Cardiac septum (tissue), 1 donor: ENCODE results near the gene ARHGEF4. TPM values are rescaled to one million over a fixed set of nuclear protein-coding genes. Genes with fewer than 3 reads are reported as not detected.
A peak's percentile ranks its signal among the peaks of the same experiment; 100 is the strongest.

Source experiments
- DNase-seq: peaks from one replicate; pipeline ENCODE4 v3.0.0-alpha.2; 2020; ENCODE audit warnings: low spot score
- intact Hi-C: fragments of 100-400 bp; cut with DNase I; formaldehyde crosslinking; loops from one replicate; pipeline ENCODE4 v1.14.0; 2022
- total RNA-seq: library from RNA; stranded (reverse); fragmentation: NEBNext Ultra II Directional; extraction: Animal tissue kit (Norgen Biotek cat#: 25700); gene quantifications from one replicate; pipeline ENCODE4 v1.2.1, GENCODE V29; 2021
- donor health status: DM: no; HTN: no; CAD: no.

Gene ARHGEF4
- total RNA-seq, 1 donor from 2014 or later, result 3.9 TPM

DNA sequence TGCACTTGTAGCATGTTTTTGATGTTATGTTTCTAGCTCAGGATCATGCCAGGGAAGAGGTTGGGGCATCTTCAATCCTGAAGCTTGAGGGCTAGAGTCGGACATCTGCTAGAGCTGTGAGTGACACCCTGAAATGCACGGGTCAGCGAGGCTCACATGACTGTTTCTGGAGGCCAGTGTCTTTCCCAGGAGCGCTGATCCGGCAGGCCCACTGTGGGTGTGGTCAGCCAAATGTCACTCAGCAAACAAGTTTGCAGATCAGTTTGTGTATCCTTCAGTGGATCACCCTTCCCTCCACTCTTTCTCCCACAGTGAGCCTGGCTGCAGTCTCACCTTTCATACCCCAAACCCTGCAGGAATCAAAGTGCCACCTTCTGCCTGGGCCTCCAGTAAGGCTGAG, 23.0 kb upstream of the ARHGEF4 start:
- no peak for DNase-seq
- intact Hi-C loops, result no loop called here

DNA sequence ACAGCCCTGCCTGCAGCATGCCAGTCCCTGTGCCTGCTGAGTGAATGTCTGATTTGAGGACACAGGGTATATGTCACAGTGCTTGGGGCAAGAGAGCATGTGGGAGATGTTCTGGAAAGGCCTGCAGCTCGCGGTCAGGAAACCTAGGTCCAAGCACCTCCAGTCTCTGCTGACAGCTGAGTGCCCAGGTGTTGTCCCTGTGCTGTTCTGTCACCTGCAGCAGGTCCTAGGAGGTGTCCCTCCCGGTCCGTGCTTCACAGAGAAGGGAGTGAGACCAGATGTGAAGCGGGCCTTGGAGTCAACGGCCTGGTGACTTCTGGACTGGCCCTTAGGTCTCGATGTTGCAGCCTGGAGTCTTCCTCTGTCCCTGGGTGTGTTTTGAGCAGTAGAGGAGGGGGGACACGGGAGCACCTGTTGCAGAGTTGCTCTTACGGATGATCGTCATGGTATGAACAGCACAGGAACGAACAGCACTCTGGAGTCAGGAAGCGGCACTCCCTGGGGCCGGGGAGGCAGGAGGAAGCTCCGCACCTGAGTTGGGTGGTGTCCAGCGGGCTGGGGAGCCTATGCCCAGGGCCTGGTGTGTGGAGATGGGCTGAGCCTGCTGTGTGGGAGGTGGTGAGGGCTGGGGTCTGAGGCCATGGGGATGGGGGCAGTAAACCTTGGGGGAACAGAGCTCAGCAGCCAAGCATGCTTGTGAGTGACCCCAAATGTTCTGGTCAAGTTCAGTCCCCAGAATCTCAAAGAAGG, 21.6 kb upstream of the ARHGEF4 start:
- intact Hi-C loops, result no loop called here
- DNase-seq, result no peak

DNA sequence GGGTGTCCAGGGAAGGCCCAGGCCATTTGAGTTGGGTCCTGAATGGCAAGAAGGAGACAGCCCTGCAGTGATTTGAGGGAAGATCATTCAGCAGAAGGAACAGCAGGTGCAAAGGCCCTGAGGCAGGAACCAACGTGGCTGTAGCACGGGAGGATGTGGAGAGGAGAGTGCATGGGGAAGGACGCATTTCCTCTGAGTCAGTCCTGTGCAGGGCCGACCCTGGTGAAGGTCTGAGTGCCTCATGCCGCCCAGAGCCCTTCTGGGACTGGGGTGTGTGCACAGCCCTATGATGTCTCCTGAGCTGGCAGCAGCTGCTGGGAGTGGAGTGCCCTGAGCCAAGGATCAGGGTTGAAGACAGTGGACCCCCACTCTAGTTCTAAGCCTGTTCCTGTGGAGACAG, 17.9 kb upstream of the ARHGEF4 start:
- intact Hi-C loops, result no loop called here

DNA sequence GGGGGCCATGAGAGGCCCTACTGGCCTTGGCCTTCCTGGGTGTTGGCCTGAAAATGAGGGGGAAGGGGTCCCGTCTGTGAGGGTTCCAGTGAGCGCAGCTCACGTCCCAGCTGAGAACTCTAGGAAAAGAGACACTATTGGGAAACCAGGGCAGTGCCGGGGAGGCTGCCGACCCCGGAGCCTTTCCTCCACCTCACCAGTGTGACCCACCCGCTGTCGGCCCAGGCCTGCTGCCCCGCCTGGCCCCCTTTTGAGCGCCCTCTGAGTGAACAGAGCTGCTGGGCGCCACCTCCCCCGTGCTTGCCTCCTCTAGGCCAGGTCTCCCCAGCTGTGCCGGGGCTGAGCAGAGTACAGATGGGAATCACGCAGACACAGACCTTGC, 17.5 kb upstream of the ARHGEF4 start:
- intact Hi-C loops, result no loop called here
- no peak for DNase-seq

More for the DNA sequence above, 17.9 kb upstream of the ARHGEF4 start:
- DNase-seq, result peak; percentile 47

DNA sequence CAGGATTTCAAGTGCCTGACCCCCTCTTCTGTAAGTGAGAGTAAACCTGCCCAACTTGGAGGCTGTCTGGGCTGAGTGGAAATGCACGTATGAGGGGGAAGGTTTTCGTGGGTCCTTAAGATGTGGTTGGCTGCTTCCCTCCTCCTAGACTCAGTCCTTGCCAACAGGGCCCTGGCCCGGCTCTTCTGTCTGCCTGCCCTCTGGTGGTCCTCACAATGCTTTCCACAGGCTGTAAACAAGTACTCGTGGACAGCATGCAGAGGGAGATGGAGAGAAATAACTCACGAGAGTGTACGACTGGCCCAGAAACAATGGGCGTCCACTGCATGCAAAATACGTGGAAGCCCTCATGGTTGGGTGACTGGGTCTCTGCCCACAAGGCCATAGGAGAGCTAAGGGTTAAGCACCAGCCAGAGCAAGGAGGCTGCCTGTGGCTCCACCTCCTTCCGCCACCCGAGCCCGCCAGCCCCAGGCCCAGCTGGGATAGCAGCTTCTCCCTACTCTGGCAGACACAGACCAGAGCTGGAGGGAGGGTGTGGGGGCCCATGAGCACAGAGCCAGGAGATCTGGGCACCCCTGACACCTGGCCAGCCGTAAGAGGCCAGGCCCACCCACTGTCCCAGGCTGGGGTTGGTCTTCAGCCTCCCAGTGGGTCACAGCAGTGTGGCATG, 17.0 kb upstream of the ARHGEF4 start:
- no peak for DNase-seq
- intact Hi-C loops, result no loop called here

DNA sequence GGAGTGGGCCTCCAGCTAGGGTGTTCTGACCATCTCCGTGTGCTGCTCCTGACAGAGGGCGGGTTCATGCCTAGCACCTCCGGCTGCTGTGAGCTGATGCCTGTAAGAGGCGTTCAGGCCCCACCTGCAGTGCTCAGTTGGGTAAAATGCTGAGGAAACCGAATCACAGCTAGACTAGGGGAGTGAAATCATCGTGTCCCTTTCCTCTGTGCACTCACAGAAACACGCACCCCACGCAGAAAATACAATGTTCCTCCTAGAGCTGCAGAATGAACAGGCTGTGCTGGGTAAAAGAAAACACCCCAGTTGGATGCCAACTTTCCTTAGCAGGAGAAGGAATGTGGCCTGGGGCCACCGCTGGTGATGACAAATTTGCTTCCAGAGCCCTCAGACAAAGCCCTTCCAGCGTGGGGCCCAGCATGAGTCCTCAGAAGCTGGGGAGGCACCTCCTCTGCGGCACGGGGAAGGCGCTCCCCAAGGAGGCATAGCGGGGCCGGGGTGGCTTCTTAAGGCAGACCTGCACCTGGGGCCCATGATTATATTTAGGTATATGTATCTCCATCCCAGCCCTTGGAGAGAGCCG, 16.3 kb upstream of the ARHGEF4 start:
- DNase-seq, result no peak
- intact Hi-C loops, result no loop called here

DNA sequence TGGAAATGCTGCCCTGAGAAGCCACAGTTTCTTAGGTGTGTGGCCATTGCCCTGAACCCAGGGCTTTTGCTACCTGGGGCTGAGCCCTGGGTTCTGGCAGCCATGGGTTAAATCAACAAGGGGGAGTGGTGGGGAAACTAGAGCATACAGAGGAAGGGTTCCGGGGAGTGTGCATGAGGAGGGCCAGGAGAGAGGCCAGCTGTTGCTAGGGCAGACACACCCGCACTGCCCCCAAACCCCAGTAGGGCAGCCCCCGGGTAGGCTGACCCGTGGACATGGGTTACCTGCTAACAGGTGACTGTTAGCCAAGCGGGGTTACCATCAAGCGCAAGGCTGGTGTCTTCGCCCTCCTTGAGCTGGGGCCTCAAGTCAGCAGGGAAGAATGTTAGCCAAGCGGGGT, 14.8 kb upstream of the ARHGEF4 start:
- intact Hi-C loops, result no loop called here

DNA sequence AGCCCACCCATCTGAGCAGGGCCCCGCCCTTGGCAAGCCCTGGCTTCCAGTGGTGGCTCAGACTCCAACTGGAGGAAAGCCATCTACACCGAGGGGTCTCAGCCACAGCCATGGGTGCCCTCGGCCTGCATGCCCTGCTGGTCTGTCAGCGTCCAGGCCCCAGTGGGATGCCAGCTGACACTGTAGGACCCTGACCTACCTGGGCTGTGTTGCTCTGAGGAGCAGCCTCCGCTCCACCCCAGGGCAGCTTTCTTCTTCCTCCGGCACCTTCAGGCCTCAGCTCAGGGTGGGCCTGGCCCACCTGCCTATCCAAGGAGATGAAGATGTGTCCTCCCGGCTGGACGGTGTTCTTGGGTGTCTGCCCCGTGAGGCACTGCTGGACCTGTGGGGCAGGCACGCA, 13.9 kb upstream of the ARHGEF4 start:
- no peak for DNase-seq
- intact Hi-C loops, result no loop called here

More for the DNA sequence above, 14.8 kb upstream of the ARHGEF4 start:
- no peak for DNase-seq

DNA sequence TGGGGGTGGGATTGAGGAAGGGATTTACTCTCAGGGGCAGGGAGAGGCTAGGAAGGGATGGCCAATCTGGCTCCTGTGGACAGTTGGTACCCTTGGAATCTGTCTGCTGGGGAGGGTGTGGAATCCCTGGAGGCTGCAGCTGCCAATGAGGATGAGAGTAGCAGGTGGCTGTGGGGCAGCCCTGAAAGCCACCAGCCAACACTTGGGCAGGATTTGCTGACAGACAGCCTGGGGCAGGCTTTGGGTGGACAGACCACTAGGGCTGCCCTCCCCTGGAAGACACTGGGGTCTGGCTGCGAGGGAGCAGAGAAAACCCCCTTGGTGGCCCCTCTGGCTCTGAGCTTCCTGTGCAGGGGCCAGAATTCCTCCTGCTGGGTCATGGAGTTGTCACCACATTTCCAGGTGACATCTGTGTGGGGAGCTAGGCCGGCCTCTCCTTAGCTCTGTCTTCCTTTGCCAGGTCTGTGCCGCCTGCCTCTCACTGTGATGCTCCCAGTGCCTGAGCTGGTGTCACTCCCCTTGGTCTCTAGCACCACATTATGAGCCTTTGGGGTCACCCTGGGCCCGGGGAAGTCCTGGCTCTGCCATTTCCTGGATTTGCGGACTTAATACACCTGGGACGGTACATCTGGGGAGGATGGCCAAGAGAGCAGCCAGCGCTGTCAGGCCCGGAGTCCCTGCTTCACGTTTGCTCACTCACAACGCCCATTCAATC, 13.4 kb upstream of the ARHGEF4 start:
- intact Hi-C loops, result no loop called here
- DNase-seq, result no peak

DNA sequence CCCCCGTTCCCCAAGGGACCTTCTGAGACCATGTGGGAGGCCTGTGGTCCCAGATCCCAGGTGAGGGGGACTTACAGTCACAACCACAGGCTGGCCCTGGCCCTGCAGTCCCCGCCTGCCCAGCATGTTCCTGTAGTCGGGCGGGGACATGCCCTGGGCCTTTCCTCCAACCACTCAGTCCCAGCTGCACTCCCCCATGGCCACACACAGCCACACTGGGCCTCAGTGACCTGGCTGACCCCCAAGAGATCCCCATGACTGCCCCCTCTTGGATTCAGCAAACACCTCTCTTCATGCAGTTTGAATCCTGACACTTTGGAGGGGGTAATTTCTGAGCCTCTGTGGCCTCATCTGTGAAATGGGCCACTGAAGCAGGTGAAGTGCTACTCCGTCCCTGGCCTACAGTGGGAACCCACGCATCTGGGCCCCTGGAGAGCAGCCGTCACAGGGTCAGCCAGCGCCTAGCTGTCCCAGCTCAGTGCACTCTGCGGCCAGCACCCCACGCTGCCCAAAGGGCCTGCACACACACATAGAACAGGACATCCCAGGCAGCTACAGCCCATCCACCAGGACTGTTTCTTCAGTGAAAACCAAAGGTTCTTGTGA, 12.7 kb upstream of the ARHGEF4 start:
- DNase-seq, result no peak
- intact Hi-C loops, result no loop called here

DNA sequence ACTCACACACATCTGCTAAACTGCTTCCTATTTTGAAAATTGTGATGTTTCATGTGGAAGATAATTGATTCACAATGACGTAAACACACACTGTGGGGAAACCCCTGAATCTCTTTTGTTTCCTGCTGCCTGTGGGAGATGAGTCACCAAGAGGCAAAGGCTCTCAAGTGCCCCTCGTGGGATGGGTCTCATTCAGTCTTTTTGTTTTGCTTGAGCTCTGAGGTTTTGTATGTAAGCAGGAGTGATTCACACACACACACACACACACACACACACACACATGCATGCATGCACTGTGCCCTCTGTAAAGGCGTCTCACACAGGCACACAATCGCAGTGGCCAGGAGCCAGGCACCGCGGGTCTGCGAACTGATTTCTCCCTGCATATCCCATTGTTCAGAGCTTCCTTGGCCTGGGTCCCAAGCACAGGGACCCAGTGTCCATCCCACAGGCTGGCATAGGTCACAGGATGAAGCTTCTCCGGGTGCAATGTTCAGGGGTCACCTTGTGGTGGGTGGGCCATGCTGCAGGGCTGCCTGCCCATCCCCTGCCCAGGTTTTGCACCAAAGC, 12.1 kb upstream of the ARHGEF4 start:
- intact Hi-C loops, result no loop called here
- DNase-seq, result no peak

DNA sequence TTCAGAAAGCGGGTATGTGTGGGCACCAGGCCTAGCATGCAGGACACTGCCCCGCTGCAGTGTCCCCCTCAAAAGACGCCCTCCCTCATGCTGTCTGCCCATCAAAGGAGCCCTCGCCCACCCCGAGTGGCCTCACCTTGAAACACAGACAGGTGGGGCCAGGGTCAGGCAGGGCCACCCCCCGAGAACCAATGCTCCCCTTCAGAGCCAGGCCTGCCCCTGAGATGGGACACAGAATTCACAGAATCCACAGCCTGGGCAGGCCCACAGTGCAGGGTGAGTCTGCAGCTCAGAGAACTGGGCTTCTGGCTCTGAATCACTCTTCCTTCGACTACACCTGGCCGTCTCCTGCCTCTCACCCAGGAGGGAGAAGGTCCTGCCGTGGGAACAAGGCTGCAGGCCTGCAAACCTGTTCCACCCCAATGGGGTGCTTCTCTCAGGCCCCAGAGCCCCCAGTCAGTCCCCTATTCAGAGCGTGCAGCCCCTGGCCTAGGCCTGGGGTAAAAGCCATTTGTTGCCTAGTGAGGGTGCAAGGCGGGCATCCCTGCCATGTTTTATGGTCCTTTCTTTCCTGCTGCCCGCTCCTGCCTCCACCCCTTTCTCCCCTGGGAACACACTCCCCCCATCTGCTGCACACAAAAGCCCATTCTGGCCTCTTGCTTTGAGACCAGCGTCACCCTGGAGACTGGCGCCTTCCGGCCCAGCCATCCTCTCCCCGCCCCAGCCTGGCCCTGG, 11.3 kb upstream of the ARHGEF4 start:
- intact Hi-C loops, result no loop called here

DNA sequence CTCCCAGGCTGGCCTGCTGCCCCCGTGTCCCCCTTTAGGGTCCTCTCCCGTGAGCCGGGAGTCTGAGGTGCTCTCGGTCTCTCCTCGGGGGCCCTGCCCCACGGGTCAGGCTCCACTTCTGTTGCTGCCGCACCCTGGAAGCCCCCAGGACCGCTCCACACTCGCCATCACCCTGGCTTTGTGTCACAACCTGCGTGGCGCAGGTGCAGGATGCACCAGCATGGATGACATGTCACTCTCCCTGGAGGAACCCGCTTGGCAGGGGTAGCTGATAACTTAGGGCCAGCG, 10.8 kb upstream of the ARHGEF4 start:
- no peak for DNase-seq

More for the DNA sequence above, 11.3 kb upstream of the ARHGEF4 start:
- DNase-seq, result no peak

DNA sequence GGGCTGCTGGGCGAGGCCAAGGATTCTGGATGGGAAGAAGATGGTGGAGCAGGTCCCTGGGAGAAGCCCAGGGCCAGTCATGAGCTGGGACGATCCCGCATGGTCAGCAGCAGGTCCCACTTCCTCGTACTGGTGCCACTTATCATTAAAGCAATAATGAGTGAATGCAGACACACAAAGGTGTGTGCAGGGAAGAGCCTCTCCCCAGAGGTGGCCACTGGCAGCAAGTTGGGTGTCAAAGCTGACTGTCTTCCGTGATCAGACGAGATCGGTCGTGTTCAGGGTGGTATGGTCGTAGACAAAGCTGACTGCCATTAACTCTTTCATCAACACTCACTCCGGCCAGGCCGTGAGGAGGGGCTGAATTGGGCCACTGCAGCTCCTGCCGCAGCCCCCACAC, 10.3 kb upstream of the ARHGEF4 start:
- intact Hi-C loops, result no loop called here
- no peak for DNase-seq

More for the DNA sequence above, 10.8 kb upstream of the ARHGEF4 start:
- intact Hi-C loops, result no loop called here

DNA sequence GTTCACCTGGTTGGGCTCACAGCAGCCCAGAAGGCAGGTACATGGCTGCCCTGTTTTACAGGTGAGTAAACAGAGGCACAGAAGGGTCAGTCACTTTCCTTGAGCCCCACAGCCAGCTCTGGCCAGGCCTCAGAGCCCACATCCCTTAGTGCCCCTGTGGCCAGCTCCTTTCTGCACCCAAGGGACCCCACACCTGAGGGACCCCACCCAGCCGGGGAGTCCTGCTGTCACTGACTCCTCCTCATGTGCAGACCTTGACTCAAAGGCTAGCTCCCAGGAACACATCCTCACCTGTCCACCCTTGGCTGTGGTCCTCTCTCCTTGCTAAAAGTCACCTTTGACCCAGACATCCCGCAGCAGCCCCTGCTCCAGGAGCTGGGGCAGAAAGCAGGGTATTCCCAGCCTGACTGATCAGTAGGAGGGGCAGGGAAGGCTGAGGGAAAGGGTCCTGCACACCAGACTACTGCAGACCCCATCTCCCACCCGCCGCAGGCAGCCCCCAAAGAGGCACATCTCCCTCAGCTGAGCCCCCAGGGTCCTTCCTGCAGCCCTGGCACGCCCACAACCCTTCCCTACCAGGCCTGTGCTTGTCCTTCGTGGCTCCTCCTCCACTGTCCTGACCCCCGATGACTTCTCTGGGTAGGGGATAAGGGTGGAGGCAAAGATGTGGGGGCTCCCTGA, 9.8 kb upstream of the ARHGEF4 start:
- intact Hi-C loops, result no loop called here

DNA sequence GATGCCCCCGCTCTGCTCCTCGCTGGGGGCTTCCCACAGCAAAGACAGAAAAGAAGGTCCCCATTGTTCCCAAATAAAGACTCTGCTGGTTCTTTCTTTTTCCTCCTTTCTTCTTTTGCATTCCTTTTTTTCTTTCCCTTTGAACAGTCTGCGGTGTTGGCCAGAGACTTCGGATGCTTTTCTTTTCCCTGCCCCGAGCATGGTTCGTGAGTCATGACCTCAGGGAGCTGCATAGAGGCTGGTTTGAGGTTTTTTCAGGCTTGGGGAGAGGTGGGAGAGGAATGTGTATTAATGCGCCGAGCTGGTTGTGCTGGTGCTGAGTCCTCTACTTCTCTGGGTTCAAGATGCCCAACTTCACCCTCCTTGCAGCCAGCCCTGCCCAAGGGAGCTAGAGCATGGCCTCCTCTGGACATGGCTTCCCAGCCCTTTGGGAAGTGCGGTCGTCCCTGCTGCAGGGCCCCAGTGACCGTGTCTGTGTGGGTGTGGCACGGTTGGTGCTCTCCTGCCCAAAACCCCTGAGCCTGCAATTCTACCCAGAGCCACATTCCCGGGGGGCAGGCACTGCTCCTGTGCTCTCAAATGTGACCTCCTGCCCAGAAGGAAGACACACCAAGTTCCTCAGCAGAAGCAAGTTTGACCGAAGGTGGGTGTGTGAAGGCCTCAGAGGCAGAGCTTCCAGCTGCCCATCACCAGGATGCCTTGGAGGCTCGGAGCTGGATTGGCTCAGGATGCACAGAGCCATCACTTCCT, 9.0 kb upstream of the ARHGEF4 start:
- DNase-seq, result no peak
- intact Hi-C loops, result no loop called here

More for the DNA sequence above, 9.8 kb upstream of the ARHGEF4 start:
- no peak for DNase-seq

DNA sequence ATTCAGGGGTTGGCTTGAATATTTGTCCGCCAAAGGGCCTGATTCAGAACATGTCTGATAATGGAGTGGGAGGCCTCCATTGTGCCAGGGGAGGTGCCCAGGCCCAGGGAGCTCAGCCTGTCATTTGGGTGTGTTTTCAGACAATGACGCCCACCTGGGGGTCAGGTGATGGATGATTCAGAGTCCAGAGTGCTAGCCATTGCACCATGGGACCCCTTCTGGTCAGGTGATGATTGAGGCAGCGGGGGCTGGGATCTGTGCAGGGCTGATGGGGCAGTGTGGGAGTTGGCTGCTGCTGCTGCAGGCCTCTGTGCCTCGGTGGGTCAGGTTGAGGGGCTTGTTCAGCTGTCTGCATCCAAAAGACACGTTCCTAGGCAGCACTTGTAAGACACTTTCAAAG, 8.3 kb upstream of the ARHGEF4 start:
- intact Hi-C loops, result no loop called here

DNA sequence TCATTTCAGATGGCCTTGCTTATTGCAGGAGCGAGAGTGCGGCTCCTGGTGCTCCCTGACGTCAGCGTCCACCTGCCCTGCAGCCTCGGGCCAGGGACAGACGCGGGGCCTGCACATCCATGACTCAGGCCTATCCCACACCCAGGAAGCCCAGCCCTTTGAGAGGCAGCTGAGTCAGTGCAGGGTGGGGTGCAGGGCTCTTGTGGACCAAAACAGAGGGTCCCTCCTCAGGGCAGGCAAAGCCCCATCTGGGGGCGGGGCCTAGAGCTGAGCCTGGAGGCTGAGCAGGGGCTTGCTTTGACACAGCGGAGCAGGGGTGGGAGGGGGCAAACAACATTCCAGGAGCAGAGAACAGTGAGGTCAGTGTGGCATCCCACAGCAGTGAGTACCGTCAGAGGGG, 7.7 kb upstream of the ARHGEF4 start:
- no peak for DNase-seq
- intact Hi-C loops, result no loop called here

More for the DNA sequence above, 8.3 kb upstream of the ARHGEF4 start:
- no peak for DNase-seq
